Karpas-422 (cell line): Measurements from ENCODE around the gene TRIO. TPM values are rescaled to one million over a fixed set of nuclear protein-coding genes. Genes with fewer than 3 reads are reported as not detected.
"Not testable (repeated sequence)": the region's sequence is repeated elsewhere in the genome, so short reads cannot be mapped to it uniquely, and the experiment has no call there.

ENCODE experiments used
- DNase-seq: peaks from one replicate; pipeline ENCODE4 v3.0.0-alpha.2; 2015
- H2AFZ ChIP-seq: fragments of 200-600 bp; sonication (generic); 2 replicates; pipeline ENCODE4 v1.6.1; 2014; ENCODE audit warnings: antibody characterized with exemption, low read length, mixed read lengths
- H3K27ac ChIP-seq: fragments of 200-600 bp; sonication (generic); 2 replicates; pipeline ENCODE4 v1.5.1; 2014; ENCODE audit warnings: mild to moderate bottlenecking, low read length, moderate library complexity
- H3K27me3 ChIP-seq: fragments of 200-600 bp; sonication (generic); 2 replicates; pipeline ENCODE4 v1.6.1; 2014; ENCODE audit warnings: low read length, mixed read lengths
- H3K36me3 ChIP-seq: fragments of 200-600 bp; sonication (generic); 2 replicates; pipeline ENCODE4 v1.6.1; 2014; ENCODE audit warnings: low read length, mixed read lengths; ENCODE audit not compliant: insufficient read depth
- H3K4me1 ChIP-seq: fragments of 200-600 bp; sonication (generic); 2 replicates; pipeline ENCODE4 v1.6.1; 2014; ENCODE audit warnings: mild to moderate bottlenecking, low read length, mixed read lengths
- H3K4me2 ChIP-seq: fragments of 200-600 bp; sonication (generic); 2 replicates; pipeline ENCODE4 v1.6.1; 2014; ENCODE audit warnings: low read length, low read depth, mild to moderate bottlenecking; ENCODE audit not compliant: poor library complexity, severe bottlenecking
- H3K4me3 ChIP-seq: fragments of 200-600 bp; sonication (generic); 2 replicates; pipeline ENCODE4 v1.5.1; 2014; ENCODE audit warnings: mild to moderate bottlenecking, antibody characterized with exemption, low read length, mixed read lengths
- H3K79me2 ChIP-seq: fragments of 200-600 bp; sonication (generic); 2 replicates; pipeline ENCODE4 v1.6.1; 2014; ENCODE audit warnings: mild to moderate bottlenecking, low read length, mixed read lengths
- H3K9ac ChIP-seq: fragments of 200-600 bp; sonication (generic); 2 replicates; pipeline ENCODE4 v1.6.0; 2014; ENCODE audit warnings: low read length
- H3K9me2 ChIP-seq: fragments of 200-600 bp; sonication (generic), shearing (Covaris generic); replicated peaks from 2 replicates; pipeline ENCODE4 v1.6.0; 2014; ENCODE audit warnings: mild to moderate bottlenecking, low read length, moderate library complexity; ENCODE audit not compliant: insufficient read depth
- H3K9me3 ChIP-seq: fragments of 300-700, 200-600 bp; sonication (generic); 2 replicates; pipeline ENCODE4 v1.6.1; 2014; ENCODE audit warnings: low read length, mixed read lengths
- H4K20me1 ChIP-seq: fragments of 200-600 bp; sonication (generic); 2 replicates; pipeline ENCODE4 v1.6.1; 2014; ENCODE audit warnings: mild to moderate bottlenecking, antibody characterized with exemption, low read length, low read depth; ENCODE audit not compliant: insufficient read depth
- total RNA-seq: library from RNA; depleted of rRNA; stranded (reverse); fragments of >200 nt; shearing (Covaris generic); gene quantifications from 2 replicates; pipeline ENCODE4 v1.2.3, GENCODE V29; 2014; ENCODE audit warnings: low replicate concordance; rRNA removed

Gene TRIO
- total RNA-seq = 0.04 and 0.25 TPM in 2 replicates

GRCh38 chr5:14142827-14143545 is at the start of gene TRIO:
Gene TRIO, plus strand, starts transcription at chr5:14143342. Its CDS starts 384 bp downstream, at chr5:14143726.
- Histone ChIP-seq H3K27me3 (no peaks in the 10 kb centered on the region), H3K27ac (no peak within 1 kb of the TSS)
- peak; percentile 71 for DNase-seq

DNA sequence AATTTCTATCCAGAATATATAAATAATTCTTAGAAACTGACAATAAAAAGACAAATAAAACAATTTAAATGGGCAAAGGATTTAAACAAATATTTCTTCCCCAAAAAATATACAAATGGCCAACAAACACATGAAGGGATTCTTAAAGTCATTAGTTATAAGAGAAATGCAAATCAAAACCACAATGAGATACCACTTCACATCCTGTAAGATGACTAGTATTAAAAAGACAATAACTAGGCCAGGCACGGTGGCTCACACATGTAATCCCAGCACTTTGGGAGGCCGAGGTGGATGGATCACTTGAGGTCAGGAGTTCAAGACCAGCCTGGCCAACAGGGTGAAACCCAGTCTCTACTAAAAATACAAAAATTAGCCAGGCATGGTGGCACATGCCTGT is 45.8 kb upstream of the TRIO start:
- H3K36me3 ChIP-seq = not testable (repeated sequence)

More at GRCh38 chr5:14142827-14143545, at the start of gene TRIO:
- H3K4me2 ChIP-seq = peak within 1 kb of the TSS; percentile 45
- peaks cover 10% of the 10 kb centered on the region for H3K4me1 ChIP-seq
- H3K79me2 ChIP-seq = no peaks in the 10 kb centered on the region
- H3K36me3 ChIP-seq = no peaks in the 10 kb centered on the region
- no peaks in the 10 kb centered on the region for H4K20me1 ChIP-seq
- H3K9ac ChIP-seq = no peak within 1 kb of the TSS; the same call in 1 of the 2 replicates
- no peaks in the 10 kb centered on the region for H3K9me2 ChIP-seq
- peak within 1 kb of the TSS; percentile 49; the same call in 1 of the 2 replicates for H3K4me3 ChIP-seq
- H2AFZ ChIP-seq = peak within 1 kb of the TSS; percentile 56; the same call in 1 of the 2 replicates
- no peaks in the 10 kb centered on the region for H3K9me3 ChIP-seq

GRCh38 chr5:14097998-14098471 is 45.1 kb upstream of the TRIO start:
- Histone ChIP-seq H3K4me1 (no peaks in the 10 kb centered on the region), H3K27me3 (no peaks in the 10 kb centered on the region), H3K9me2 (no peaks in the 10 kb centered on the region), H4K20me1 (no peaks in the 10 kb centered on the region), H2AFZ (no peak overlapping the region), H3K27ac (no peak overlapping the region), H3K9me3 (peaks cover 8% of the 10 kb centered on the region), H3K36me3 (no peaks in the 10 kb centered on the region), H3K4me3 (no peak overlapping the region), H3K4me2 (no peak overlapping the region), H3K79me2 (no peaks in the 10 kb centered on the region), H3K9ac (no peak overlapping the region)
- DNase-seq = no peak

More for the DNA sequence above, 45.8 kb upstream of the TRIO start:
- not testable (repeated sequence) for H4K20me1 ChIP-seq, H3K4me2 ChIP-seq, H3K4me3 ChIP-seq, DNase-seq, H3K27me3 ChIP-seq, H3K4me1 ChIP-seq, H3K9me2 ChIP-seq, H3K9me3 ChIP-seq, H3K79me2 ChIP-seq, H3K9ac ChIP-seq, H3K27ac ChIP-seq, H2AFZ ChIP-seq

- no peak overlapping the region for H3K9ac ChIP-seq
- no peak for DNase-seq
- no peak overlapping the region for H3K27ac ChIP-seq
- no peak overlapping the region for H3K4me3 ChIP-seq
- no peaks in the 10 kb centered on the region for H3K4me1 ChIP-seq
- no peaks in the 10 kb centered on the region for H4K20me1 ChIP-seq
- no peaks in the 10 kb centered on the region for H3K27me3 ChIP-seq
- H2AFZ ChIP-seq = no peak overlapping the region
- H3K9me3 ChIP-seq = peaks cover 8% of the 10 kb centered on the region
- no peak overlapping the region for H3K4me2 ChIP-seq
- H3K36me3 ChIP-seq = no peaks in the 10 kb centered on the region
- no peaks in the 10 kb centered on the region for H3K9me2 ChIP-seq
- no peaks in the 10 kb centered on the region for H3K79me2 ChIP-seq
Measured at GRCh38 chr5:14100281-14100680, 42.9 kb upstream of the TRIO start.

DNA sequence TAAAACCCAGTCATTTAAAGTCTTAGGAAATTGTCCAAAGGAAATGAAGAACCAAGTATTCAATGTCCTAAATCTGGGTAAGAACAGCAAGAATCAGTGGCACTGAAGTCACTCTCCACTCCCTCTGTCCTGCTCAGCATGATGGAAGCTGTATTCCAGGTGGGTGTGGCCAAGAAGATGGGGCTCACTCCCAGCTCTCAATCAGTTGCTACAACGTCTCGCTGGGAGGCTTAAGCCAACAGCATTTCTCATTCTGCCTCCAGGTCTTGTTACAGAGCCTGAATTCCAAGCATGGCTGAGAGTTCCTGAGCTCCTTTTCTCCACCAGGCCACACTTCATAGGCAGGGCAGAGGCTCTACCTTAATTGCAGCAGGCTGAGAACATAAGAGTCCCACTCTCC is 41.2 kb upstream of the TRIO start:
- H3K27ac ChIP-seq = no peak overlapping the region
- no peaks in the 10 kb centered on the region for H4K20me1 ChIP-seq
- no peak overlapping the region for H3K4me2 ChIP-seq
- no peaks in the 10 kb centered on the region for H3K27me3 ChIP-seq
- H3K79me2 ChIP-seq = no peaks in the 10 kb centered on the region
- H3K4me1 ChIP-seq = peaks cover 8% of the 10 kb centered on the region
- no peaks in the 10 kb centered on the region for H3K36me3 ChIP-seq
- H3K9ac ChIP-seq = no peak overlapping the region
- H2AFZ ChIP-seq = no peak overlapping the region
- H3K9me3 ChIP-seq = peaks cover 4% of the 10 kb centered on the region
- H3K4me3 ChIP-seq = no peak overlapping the region
- DNase-seq = no peak
- H3K9me2 ChIP-seq = no peaks in the 10 kb centered on the region

DNA sequence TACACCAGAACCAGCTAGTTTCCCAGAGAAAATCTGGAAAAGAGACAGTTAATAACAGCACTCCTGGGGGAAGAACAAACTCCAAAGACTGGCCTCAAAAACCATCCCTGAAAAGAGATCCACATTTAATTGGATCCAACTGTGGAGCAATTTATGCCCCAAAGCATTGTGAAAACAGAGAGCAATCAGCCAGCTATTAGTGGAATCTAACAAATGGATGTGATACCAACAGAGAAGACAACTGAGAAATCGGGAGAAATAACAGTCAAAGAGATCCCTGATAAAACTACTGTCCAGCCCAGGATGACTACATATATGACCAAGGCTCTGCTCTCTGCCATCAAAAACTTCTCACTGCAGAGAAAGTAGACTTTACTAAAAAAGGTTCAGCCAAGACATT is 40.5 kb upstream of the TRIO start:
- Histone ChIP-seq H3K4me2 (no peak overlapping the region), H4K20me1 (no peaks in the 10 kb centered on the region), H3K36me3 (no peaks in the 10 kb centered on the region), H3K27ac (no peak overlapping the region), H2AFZ (no peak overlapping the region), H3K4me1 (peaks cover 8% of the 10 kb centered on the region), H3K9ac (no peak overlapping the region), H3K4me3 (no peak overlapping the region), H3K79me2 (no peaks in the 10 kb centered on the region), H3K9me3 (peaks cover 4% of the 10 kb centered on the region), H3K9me2 (no peaks in the 10 kb centered on the region), H3K27me3 (no peaks in the 10 kb centered on the region)
- no peak for DNase-seq

DNA sequence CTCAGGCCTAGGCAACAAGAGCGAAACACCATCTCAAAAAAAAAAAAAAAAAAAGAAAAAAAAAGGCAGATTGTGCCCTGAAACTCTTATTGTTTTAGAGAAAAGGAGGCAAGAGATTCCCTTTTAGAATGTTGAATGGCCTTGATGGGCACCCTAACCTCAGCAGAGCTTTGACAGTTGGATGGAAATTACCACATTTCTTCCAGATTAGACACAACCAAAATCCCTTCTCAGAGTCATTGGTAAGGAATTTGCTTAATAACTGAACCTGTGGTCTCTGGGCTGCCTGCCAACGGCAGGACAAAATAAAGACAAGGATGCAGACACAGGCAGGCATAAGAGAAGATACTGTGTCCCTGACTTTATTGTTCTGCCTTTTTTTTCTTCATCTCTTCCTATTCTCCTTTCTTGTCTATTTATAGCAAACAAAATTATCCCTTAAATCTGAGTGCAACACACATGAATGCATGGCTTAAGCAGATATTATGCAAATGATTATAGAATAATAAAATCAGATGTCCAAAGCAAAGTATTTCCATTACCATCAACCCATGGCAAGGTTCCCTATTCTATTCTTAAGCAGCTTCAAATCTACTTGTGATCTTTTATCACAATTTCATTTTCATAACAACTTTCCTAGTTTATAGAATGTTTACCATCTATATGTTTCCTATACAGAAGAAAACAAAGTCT is 37.3 kb upstream of the TRIO start:
- H3K4me2 ChIP-seq = no peak overlapping the region

GRCh38 chr5:14107536-14107935 is 35.6 kb upstream of the TRIO start:
- no peaks in the 10 kb centered on the region for H3K9me2 ChIP-seq
- no peaks in the 10 kb centered on the region for H3K27me3 ChIP-seq
- no peak overlapping the region for H3K9ac ChIP-seq
- no peaks in the 10 kb centered on the region for H4K20me1 ChIP-seq
- no peak overlapping the region for H3K27ac ChIP-seq
- H3K9me3 ChIP-seq = no peaks in the 10 kb centered on the region
- H3K36me3 ChIP-seq = no peaks in the 10 kb centered on the region
- H3K79me2 ChIP-seq = no peaks in the 10 kb centered on the region
- no peak overlapping the region for H2AFZ ChIP-seq
- H3K4me3 ChIP-seq = no peak overlapping the region
- H3K4me2 ChIP-seq = no peak overlapping the region
- DNase-seq = no peak
- H3K4me1 ChIP-seq = peaks cover 8% of the 10 kb centered on the region

More for the DNA sequence above, 37.3 kb upstream of the TRIO start:
- H3K4me3 ChIP-seq = no peak overlapping the region
- no peak for DNase-seq
- no peaks in the 10 kb centered on the region for H3K27me3 ChIP-seq
- H3K9me2 ChIP-seq = no peaks in the 10 kb centered on the region
- no peaks in the 10 kb centered on the region for H3K36me3 ChIP-seq
- no peaks in the 10 kb centered on the region for H3K9me3 ChIP-seq
- no peaks in the 10 kb centered on the region for H4K20me1 ChIP-seq
- no peaks in the 10 kb centered on the region for H3K79me2 ChIP-seq
- peaks cover 8% of the 10 kb centered on the region for H3K4me1 ChIP-seq
- no peak overlapping the region for H3K27ac ChIP-seq
- H2AFZ ChIP-seq = no peak overlapping the region
- H3K9ac ChIP-seq = no peak overlapping the region
